HepG2 (cell line): ENCODE data around the gene METTL13. TPM values are rescaled to one million over a fixed set of nuclear protein-coding genes. Genes with fewer than 3 reads are reported as not detected.

ENCODE experiments used
- FOXJ3 ChIP-seq: sonication (generic); formaldehyde crosslinking; IDR thresholded peaks from 2 replicates; pipeline ENCODE4 v1.4.0; 2020; ENCODE audit warnings: missing genetic modification reagents, mild to moderate bottlenecking, borderline replicate concordance
- RARA ChIP-seq: IDR thresholded peaks from 2 replicates; pipeline ENCODE4 v1.6.1; 2016; ENCODE audit warnings: missing genetic modification reagents, missing compliant biosample characterization
- SOX13 ChIP-seq, 3 experiments: fragments of 450-650 bp in 1 of 3; sonication (generic) in 1 of 3; formaldehyde crosslinking in 1 of 3; IDR thresholded peaks in 2 of 3; conservative IDR thresholded peaks in 1 of 3; 2 replicates each; pipeline versions ENCODE4 v1.5.0 to v1.6.1; 2016 to 2020; ENCODE audit warnings: antibody characterized with exemption in 1 of 3, mild to moderate bottlenecking in 1 of 3, missing compliant biosample characterization in 1 of 3, missing genetic modification reagents in 1 of 3, moderate library complexity in 1 of 3
- ZNF274 ChIP-seq: sonication (generic); formaldehyde crosslinking; IDR thresholded peaks from 2 replicates; pipeline ENCODE4 v1.5.1; 2020; ENCODE audit warnings: mild to moderate bottlenecking, missing genetic modification reagents
- ZNF34 ChIP-seq: sonication (generic); formaldehyde crosslinking; IDR thresholded peaks from 2 replicates; pipeline ENCODE4 v1.4.0; 2020; ENCODE audit warnings: mild to moderate bottlenecking, missing genetic modification reagents, borderline replicate concordance
- polyA plus RNA-seq, 8 experiments: library from polyadenylated mRNA; depleted of rRNA in 3 of 8; stranded (reverse) in 7 of 8; unstranded in 1 of 8; fragments of >200 nt; fragmentation: Illumina TruSeq in 4 of 8; extraction: Trizol in 4 of 8; gene quantifications; 2 replicates each; pipeline versions ENCODE4 v1.2.1 to v1.2.3, GENCODE V29; 2011 to 2016; ENCODE audit warnings: low read depth in 4 of 8, missing spikeins in 1 of 8, mixed read lengths in 1 of 8; ENCODE audit not compliant: insufficient read depth in 1 of 8
- total RNA-seq, 5 experiments: library from RNA; depleted of rRNA; stranded (reverse); fragments of >200 nt; fragmentation: Illumina TruSeq; extraction: Trizol; gene quantifications; 2 replicates each; pipeline ENCODE4 v1.2.3, GENCODE V29; 2016; ENCODE audit warnings: low read depth in 1 of 5
- TF ChIP-seq, protein P1 (sequence below): IDR thresholded peaks from 2 replicates; pipeline ENCODE4 v1.6.1; 2016; ENCODE audit warnings: mild to moderate bottlenecking, missing biosample characterization, missing genetic modification reagents
- TF ChIP-seq, protein P2 (sequence below): sonication (generic); formaldehyde crosslinking; IDR thresholded peaks from 2 replicates; pipeline ENCODE4 v1.5.1; 2020; ENCODE audit warnings: mild to moderate bottlenecking, moderate library complexity, missing genetic modification reagents
- TF ChIP-seq, protein P3 (sequence below): sonication (generic); formaldehyde crosslinking; IDR thresholded peaks from 2 replicates; pipeline ENCODE4 v1.5.0; 2020; ENCODE audit warnings: missing genetic modification reagents, mild to moderate bottlenecking, borderline replicate concordance
- TF ChIP-seq, protein P4 (sequence below): sonication (generic); formaldehyde crosslinking; IDR thresholded peaks from 2 replicates; pipeline ENCODE4 v1.5.1; 2020; ENCODE audit warnings: mild to moderate bottlenecking, missing genetic modification reagents, moderate library complexity

METTL13 gene
- total and polyA plus RNA-seq, 2 of the 13 experiments (the other 11 are each of a cell fraction or from before 2014, with no cell fraction given): 18.6 to 22.8 TPM

- TF ChIP-seq, protein P1, sequence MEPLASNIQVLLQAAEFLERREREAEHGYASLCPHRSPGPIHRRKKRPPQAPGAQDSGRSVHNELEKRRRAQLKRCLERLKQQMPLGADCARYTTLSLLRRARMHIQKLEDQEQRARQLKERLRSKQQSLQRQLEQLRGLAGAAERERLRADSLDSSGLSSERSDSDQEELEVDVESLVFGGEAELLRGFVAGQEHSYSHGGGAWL (CRISPR knock-in tag): no peak
- TF ChIP-seq RARA (no peak), FOXJ3 (CRISPR knock-in tag) (no peak), ZNF34 (CRISPR knock-in tag) (no peak), ZNF274 (CRISPR knock-in tag) (no peak), SOX13 (IDR thresholded peaks at IDR 0.05) (no peak), SOX13 (CRISPR knock-in tag; conservative IDR thresholded peaks at IDR 0.05 in 1 of 2, IDR thresholded peaks at IDR 0.05 in 1 of 2) (no peak)
- TF ChIP-seq, protein P2, sequence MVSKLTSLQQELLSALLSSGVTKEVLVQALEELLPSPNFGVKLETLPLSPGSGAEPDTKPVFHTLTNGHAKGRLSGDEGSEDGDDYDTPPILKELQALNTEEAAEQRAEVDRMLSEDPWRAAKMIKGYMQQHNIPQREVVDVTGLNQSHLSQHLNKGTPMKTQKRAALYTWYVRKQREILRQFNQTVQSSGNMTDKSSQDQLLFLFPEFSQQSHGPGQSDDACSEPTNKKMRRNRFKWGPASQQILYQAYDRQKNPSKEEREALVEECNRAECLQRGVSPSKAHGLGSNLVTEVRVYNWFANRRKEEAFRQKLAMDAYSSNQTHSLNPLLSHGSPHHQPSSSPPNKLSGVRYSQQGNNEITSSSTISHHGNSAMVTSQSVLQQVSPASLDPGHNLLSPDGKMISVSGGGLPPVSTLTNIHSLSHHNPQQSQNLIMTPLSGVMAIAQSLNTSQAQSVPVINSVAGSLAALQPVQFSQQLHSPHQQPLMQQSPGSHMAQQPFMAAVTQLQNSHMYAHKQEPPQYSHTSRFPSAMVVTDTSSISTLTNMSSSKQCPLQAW: no peak
- TF ChIP-seq, protein P3, sequence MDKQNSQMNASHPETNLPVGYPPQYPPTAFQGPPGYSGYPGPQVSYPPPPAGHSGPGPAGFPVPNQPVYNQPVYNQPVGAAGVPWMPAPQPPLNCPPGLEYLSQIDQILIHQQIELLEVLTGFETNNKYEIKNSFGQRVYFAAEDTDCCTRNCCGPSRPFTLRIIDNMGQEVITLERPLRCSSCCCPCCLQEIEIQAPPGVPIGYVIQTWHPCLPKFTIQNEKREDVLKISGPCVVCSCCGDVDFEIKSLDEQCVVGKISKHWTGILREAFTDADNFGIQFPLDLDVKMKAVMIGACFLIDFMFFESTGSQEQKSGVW (CRISPR knock-in tag): no peak
- TF ChIP-seq, protein P4, sequence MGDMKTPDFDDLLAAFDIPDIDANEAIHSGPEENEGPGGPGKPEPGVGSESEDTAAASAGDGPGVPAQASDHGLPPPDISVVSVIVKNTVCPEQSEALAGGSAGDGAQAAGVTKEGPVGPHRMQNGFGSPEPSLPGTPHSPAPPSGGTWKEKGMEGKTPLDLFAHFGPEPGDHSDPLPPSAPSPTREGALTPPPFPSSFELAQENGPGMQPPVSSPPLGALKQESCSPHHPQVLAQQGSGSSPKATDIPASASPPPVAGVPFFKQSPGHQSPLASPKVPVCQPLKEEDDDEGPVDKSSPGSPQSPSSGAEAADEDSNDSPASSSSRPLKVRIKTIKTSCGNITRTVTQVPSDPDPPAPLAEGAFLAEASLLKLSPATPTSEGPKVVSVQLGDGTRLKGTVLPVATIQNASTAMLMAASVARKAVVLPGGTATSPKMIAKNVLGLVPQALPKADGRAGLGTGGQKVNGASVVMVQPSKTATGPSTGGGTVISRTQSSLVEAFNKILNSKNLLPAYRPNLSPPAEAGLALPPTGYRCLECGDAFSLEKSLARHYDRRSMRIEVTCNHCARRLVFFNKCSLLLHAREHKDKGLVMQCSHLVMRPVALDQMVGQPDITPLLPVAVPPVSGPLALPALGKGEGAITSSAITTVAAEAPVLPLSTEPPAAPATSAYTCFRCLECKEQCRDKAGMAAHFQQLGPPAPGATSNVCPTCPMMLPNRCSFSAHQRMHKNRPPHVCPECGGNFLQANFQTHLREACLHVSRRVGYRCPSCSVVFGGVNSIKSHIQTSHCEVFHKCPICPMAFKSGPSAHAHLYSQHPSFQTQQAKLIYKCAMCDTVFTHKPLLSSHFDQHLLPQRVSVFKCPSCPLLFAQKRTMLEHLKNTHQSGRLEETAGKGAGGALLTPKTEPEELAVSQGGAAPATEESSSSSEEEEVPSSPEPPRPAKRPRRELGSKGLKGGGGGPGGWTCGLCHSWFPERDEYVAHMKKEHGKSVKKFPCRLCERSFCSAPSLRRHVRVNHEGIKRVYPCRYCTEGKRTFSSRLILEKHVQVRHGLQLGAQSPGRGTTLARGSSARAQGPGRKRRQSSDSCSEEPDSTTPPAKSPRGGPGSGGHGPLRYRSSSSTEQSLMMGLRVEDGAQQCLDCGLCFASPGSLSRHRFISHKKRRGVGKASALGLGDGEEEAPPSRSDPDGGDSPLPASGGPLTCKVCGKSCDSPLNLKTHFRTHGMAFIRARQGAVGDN (CRISPR knock-in tag): no peak
Measured at GRCh38 chr1:171743081-171743870, 38.2 kb upstream of the METTL13 start (continued).
